Smooth muscle cell (in vitro differentiated cells): ENCODE measurements around the gene CTBP2. TPM values are rescaled to one million over a fixed set of nuclear protein-coding genes. Genes with fewer than 3 reads are reported as not detected.

Experiments used
- DNase-seq: peaks from one replicate; lab custom pipeline; 2025; ENCODE audit not compliant: unreplicated experiment; lab: John Stamatoyannopoulos, UW
- H2AFZ ChIP-seq: fragments of 200-600 bp; sonication (generic); 2 replicates; pipeline ENCODE4 v1.6.0; 2016; ENCODE audit warnings: antibody characterized with exemption, low read depth, mild to moderate bottlenecking
- H3F3A ChIP-seq: fragments of 200-600 bp; sonication (generic); 2 replicates; pipeline ENCODE4 v1.6.0; 2017; ENCODE audit warnings: antibody characterized with exemption, low read depth
- H3K27ac ChIP-seq: fragments of 200-600 bp; sonication (generic); 2 replicates; pipeline ENCODE4 v1.5.1; 2016; ENCODE audit warnings: low read depth, mild to moderate bottlenecking
- H3K27me3 ChIP-seq: fragments of 200-600 bp; sonication (generic); 2 replicates; pipeline ENCODE4 v1.6.1; 2016; ENCODE audit warnings: low read depth, mild to moderate bottlenecking
- H3K36me3 ChIP-seq: fragments of 200-600 bp; sonication (generic); 2 replicates; pipeline ENCODE4 v1.5.1; 2016; ENCODE audit warnings: low read depth
- H3K4me1 ChIP-seq: fragments of 200-600 bp; sonication (generic); 2 replicates; pipeline ENCODE4 v1.5.1; 2016; ENCODE audit warnings: low read depth
- H3K4me2 ChIP-seq: fragments of 200-600 bp; sonication (generic); 2 replicates; pipeline ENCODE4 v1.6.0; 2016; ENCODE audit warnings: mild to moderate bottlenecking
- H3K4me3 ChIP-seq: fragments of 200-600 bp; sonication (generic); 2 replicates; pipeline ENCODE4 v1.5.1; 2016; ENCODE audit warnings: mild to moderate bottlenecking
- H3K79me2 ChIP-seq: fragments of 200-600 bp; sonication (generic); 2 replicates; pipeline ENCODE4 v1.6.0; 2016; ENCODE audit warnings: low read depth, mild to moderate bottlenecking
- H3K9ac ChIP-seq: fragments of 200-600 bp; sonication (generic); 2 replicates; pipeline ENCODE4 v1.6.0; 2016; ENCODE audit warnings: low read depth
- H3K9me3 ChIP-seq: fragments of 200-600 bp; sonication (generic); replicated peaks from 2 replicates; pipeline ENCODE4 v1.5.1; 2016; ENCODE audit warnings: low read depth
- H4K20me1 ChIP-seq: fragments of 200-600 bp; sonication (generic); 2 replicates; pipeline ENCODE4 v1.6.0; 2016; ENCODE audit warnings: low read depth
- CTCF ChIP-seq: fragments of 200-600 bp; sonication (generic); IDR thresholded peaks from 2 replicates; pipeline ENCODE4 v1.5.1; 2017; ENCODE audit warnings: borderline replicate concordance, mild to moderate bottlenecking, antibody characterized with exemption; ENCODE audit not compliant: insufficient read depth, poor library complexity, severe bottlenecking
- WGBS: methylation state at CpG from one replicate; pipeline ENCODE4 v1.1.7; 2016; ENCODE audit warnings: low lambda C conversion rate; 5-methylcytosine and 5-hydroxymethylcytosine counted together
- polyA plus RNA-seq: library from polyadenylated mRNA; unstranded; fragments of >200 nt; fragmentation: Nextera tagmentation; extraction: Ambion mirVana; gene quantifications from 2 replicates; pipeline ENCODE4 v1.2.1, GENCODE V29; 2016
- total RNA-seq: library from RNA; depleted of rRNA; stranded (reverse); fragments of >200 nt; gene quantifications from 2 replicates; pipeline ENCODE4 v1.2.3, GENCODE V29; 2014

The CTBP2 gene
- total and polyA plus RNA-seq, 2 experiments from 2014 or later: 49.9 to 69.5 TPM

GRCh38 chr10:125129076-125129458, 31.3 kb downstream of the CTBP2 start:
- 100% methylated on average over 3 of the region's 3 CpGs for WGBS
- no peak for DNase-seq

GRCh38 chr10:125128397-125129075, 31.8 kb downstream of the CTBP2 start:
- H3K27ac ChIP-seq: no peak overlapping the region
- H3K27me3 ChIP-seq: no peaks in the 10 kb centered on the region
- no peak overlapping the region for H3K4me2 ChIP-seq
- DNase-seq: no peak
- H3F3A ChIP-seq: no peaks in the 10 kb centered on the region
- H3K79me2 ChIP-seq: peaks cover 99% of the 10 kb centered on the region
- TF ChIP-seq CTCF: no peak
- WGBS: 88% methylated on average over 8 of the region's 8 CpGs
- no peak overlapping the region for H3K4me3 ChIP-seq
- no peaks in the 10 kb centered on the region for H3K36me3 ChIP-seq
- no peaks in the 10 kb centered on the region for H3K9me3 ChIP-seq
- H4K20me1 ChIP-seq: peaks cover 99% of the 10 kb centered on the region
- H3K9ac ChIP-seq: no peak overlapping the region
- peaks cover 16% of the 10 kb centered on the region for H3K4me1 ChIP-seq
- no peak overlapping the region for H2AFZ ChIP-seq

More at GRCh38 chr10:125129076-125129458, 31.3 kb downstream of the CTBP2 start:
- Histone ChIP-seq H3F3A (no peaks in the 10 kb centered on the region), H3K27ac (no peak overlapping the region), H3K4me3 (no peak overlapping the region), H2AFZ (no peak overlapping the region), H3K27me3 (no peaks in the 10 kb centered on the region), H3K9me3 (no peaks in the 10 kb centered on the region), H3K36me3 (no peaks in the 10 kb centered on the region), H3K79me2 (peaks cover 99% of the 10 kb centered on the region), H3K4me2 (no peak overlapping the region), H3K9ac (no peak overlapping the region), H3K4me1 (peaks cover 16% of the 10 kb centered on the region), H4K20me1 (peaks cover 99% of the 10 kb centered on the region)
- TF ChIP-seq CTCF: no peak

DNA sequence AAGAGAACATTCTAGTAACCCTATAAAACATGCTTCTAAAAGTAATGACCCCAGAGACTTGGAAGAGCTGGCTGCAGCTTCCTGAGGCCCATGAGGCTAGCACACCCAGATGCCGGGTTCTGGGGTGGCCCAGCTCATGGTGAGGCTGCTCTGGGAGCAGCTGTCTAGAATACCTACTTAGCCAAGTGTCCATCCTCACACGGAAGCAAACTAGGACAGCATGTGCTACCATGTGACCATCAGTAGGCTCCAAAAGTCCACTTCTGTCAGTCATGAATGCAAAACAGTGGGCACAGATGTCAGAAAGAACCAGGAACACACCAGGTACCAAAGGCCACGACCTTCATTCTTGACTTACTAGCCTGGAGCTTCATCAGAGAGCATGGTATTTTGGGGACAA, 32.4 kb downstream of the CTBP2 start:
- Histone ChIP-seq H3K4me1 (peaks cover 14% of the 10 kb centered on the region), H3K4me2 (no peak overlapping the region), H4K20me1 (peaks cover 99% of the 10 kb centered on the region), H3K79me2 (peaks cover 99% of the 10 kb centered on the region), H3K4me3 (no peak overlapping the region), H2AFZ (no peak overlapping the region), H3K27me3 (no peaks in the 10 kb centered on the region), H3K27ac (no peak overlapping the region), H3F3A (no peaks in the 10 kb centered on the region), H3K9ac (no peak overlapping the region), H3K9me3 (no peaks in the 10 kb centered on the region), H3K36me3 (no peaks in the 10 kb centered on the region)
- WGBS: 96% methylated on average over 3 of the region's 3 CpGs
- TF ChIP-seq CTCF: no peak
- DNase-seq: no peak

- no peak overlapping the region for H3K9ac ChIP-seq
- H3K27me3 ChIP-seq: no peaks in the 10 kb centered on the region
- DNase-seq: no peak
- no peak overlapping the region for H3K4me3 ChIP-seq
- no peak overlapping the region for H3K4me2 ChIP-seq
- no peaks in the 10 kb centered on the region for H3K9me3 ChIP-seq
- WGBS: 86% methylated on average over 5 of the region's 5 CpGs
- no peak for TF ChIP-seq CTCF
- peaks cover 6% of the 10 kb centered on the region for H3K4me1 ChIP-seq
- H4K20me1 ChIP-seq: peaks cover 99% of the 10 kb centered on the region
- no peaks in the 10 kb centered on the region for H3F3A ChIP-seq
- H2AFZ ChIP-seq: no peak overlapping the region
- H3K36me3 ChIP-seq: no peaks in the 10 kb centered on the region
- peaks cover 99% of the 10 kb centered on the region for H3K79me2 ChIP-seq
- no peak overlapping the region for H3K27ac ChIP-seq
These were observed 33.3 kb downstream of the CTBP2 start for GRCh38 chr10:125127110-125127509.
